ENCODE data around the gene ACSF2. TPM values are rescaled to one million over a fixed set of nuclear protein-coding genes. Genes with fewer than 3 reads are reported as not detected.

ACSF2 gene
- total RNA-seq, 1 donor: 18.1 TPM

DNA sequence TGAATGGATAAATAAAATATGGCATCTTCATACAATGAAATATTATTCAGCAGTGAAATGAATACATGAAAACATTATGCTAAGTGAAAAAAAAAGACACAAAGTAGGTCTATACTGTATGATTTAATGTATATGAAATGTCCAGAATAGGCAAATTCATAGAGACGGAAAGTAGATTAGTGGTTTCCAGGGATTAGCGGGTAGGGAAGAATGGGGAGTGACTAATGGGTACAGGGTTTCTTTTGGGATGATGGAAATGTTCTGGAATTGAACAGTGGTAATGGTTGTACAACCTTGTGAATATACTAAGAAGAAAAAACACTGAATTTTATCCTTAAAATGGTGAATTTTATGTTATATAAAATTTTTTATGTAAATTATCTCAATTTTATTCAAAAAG lies 73.7 kb downstream of the ACSF2 start:
- TF ChIP-seq, protein P1, sequence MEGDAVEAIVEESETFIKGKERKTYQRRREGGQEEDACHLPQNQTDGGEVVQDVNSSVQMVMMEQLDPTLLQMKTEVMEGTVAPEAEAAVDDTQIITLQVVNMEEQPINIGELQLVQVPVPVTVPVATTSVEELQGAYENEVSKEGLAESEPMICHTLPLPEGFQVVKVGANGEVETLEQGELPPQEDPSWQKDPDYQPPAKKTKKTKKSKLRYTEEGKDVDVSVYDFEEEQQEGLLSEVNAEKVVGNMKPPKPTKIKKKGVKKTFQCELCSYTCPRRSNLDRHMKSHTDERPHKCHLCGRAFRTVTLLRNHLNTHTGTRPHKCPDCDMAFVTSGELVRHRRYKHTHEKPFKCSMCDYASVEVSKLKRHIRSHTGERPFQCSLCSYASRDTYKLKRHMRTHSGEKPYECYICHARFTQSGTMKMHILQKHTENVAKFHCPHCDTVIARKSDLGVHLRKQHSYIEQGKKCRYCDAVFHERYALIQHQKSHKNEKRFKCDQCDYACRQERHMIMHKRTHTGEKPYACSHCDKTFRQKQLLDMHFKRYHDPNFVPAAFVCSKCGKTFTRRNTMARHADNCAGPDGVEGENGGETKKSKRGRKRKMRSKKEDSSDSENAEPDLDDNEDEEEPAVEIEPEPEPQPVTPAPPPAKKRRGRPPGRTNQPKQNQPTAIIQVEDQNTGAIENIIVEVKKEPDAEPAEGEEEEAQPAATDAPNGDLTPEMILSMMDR (IDR thresholded peaks at IDR 0.05; ENCODE audit: insufficient read depth, low read depth, low read length): no peak
- no peak overlapping the region for H3K4me3 ChIP-seq (ENCODE audit: low read depth, low read length)
- DNase-seq (ENCODE audit: low read depth): peak; percentile 18

- H3K4me3 ChIP-seq (ENCODE audit: low read depth, low read length): no peak overlapping the region
- DNase-seq (ENCODE audit: low read depth): peak; percentile 39
- TF ChIP-seq, protein P1 (IDR thresholded peaks at IDR 0.05; ENCODE audit: insufficient read depth, low read depth, low read length): peak; percentile 46
These were observed 75.0 kb downstream of the ACSF2 start for GRCh38 chr17:50501054-50501453.

DNA sequence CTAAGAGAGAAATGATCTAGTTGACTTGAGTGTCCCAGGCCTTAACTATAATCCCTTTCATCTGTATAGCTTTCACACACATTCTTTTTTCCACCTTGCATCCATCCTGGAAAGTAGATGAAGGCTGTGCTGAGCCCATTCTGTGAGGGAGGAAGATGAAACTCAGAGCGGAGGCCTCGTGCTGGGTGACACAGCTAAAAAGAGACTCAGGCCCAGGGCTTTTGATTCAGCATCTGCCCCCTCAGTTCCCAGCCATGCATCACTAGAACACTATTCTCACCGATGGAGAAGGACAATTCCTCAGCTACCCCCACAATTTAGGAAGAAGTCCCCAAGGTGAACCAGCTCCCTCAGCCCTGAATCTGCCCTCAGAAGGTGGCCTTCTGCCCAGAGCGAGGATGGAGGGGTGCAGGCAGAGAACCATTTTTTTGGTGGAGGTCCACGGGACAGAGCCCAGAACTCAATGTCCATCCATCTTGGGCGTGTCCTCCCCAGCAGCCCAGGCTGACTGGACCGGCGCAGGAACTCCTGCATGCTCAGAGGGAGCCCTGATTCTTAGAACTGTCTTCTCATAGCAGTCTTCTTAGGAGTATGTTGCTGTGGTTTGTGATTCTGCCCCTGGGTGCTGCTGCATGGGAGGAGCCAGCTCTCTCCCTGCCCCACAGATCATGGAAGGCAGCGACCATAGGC lies 76.4 kb downstream of the ACSF2 start:
- H3K4me3 ChIP-seq (ENCODE audit: low read depth, low read length): no peak overlapping the region
- TF ChIP-seq, protein P1 (IDR thresholded peaks at IDR 0.05; ENCODE audit: insufficient read depth, low read depth, low read length): no peak
- DNase-seq (ENCODE audit: low read depth): no peak

- no peak for DNase-seq (ENCODE audit: low read depth)
- TF ChIP-seq, protein P1 (IDR thresholded peaks at IDR 0.05; ENCODE audit: insufficient read depth, low read depth, low read length): no peak
These were observed 79.6 kb downstream of the ACSF2 start for GRCh38 chr17:50505591-50506130.

DNA sequence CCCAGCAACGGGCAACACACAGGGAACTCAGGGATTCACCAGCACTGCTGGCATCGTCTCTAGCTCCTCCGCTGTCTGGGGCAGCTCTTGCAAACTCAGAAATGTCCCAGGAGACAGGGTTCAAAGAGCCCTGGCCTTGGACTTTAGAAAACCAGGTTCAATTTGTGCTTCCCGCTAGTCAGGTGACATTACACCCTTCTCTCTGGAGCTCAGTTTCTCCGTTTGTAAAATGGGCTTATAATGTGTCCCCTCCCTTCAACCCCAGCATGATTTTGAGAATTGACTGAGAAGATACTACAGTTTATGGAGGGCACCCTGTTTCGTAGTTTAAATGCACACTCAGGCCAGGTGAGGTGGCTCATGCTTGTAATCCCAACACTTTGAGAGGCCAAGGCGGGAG lies 80.3 kb downstream of the ACSF2 start:
- DNase-seq (ENCODE audit: low read depth): no peak
- TF ChIP-seq, protein P1 (IDR thresholded peaks at IDR 0.05; ENCODE audit: insufficient read depth, low read depth, low read length): no peak

More at GRCh38 chr17:50505591-50506130, 79.6 kb downstream of the ACSF2 start:
- H3K4me3 ChIP-seq (ENCODE audit: low read depth, low read length): no peak overlapping the region

DNA sequence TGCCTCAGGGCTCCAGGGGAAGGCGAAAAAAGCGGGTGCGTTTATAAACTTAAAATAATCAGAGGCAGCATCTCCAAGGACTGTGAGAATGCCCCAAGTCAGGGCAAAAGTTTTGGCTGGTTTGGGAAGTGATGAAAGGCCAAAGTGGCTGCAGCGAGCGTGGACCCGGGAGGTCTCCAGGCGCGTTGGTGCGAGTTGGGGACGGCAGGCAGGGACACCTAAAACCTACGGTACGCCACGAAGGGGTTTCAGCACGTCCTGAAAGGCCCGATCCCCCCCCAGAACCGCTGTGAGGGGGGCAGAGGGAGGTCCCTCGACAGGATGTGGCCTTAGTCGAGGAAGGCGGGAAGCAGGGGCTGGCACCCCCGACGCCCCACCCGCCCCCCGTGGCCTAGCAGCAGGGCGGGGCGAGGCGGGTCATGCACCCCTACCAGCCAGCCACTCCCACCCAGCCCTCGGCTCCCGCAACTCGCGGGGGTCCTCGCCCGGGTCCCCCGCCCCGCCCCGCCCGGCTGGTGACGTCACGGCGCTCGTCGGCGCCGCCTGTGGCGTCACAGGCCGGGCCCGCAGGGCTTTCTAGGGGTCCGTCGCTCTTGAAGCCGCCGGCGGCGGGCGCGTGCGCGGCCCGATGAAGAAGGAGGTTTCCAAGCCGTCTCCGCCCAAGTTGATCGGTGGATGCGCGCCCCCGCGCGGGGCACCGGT lies 82.0 kb downstream of the ACSF2 start, which contains the start of gene MYCBPAP:
Gene MYCBPAP, plus strand, starts transcription at position 569 of the 702 bp plus-strand sequence. CDS start 236 bp downstream, outside the sequence.
- peak; percentile 80 for DNase-seq (ENCODE audit: low read depth)
- TF ChIP-seq, protein P1 (IDR thresholded peaks at IDR 0.05; ENCODE audit: insufficient read depth, low read depth, low read length): no peak
- H3K4me3 ChIP-seq (ENCODE audit: low read depth, low read length): peak within 1 kb of the TSS; percentile 62

More for the DNA sequence above, 80.3 kb downstream of the ACSF2 start:
- H3K4me3 ChIP-seq (ENCODE audit: low read depth, low read length): no peak overlapping the region

Data from fibroblast of villous mesenchyme (primary cell).